Retina (tissue), 1 donor: Measurements from ENCODE around the gene KCNAB1.

ENCODE experiments used
- DNase-seq: peaks from one replicate; pipeline ENCODE4 v3.0.0-alpha.2; 2016

The KCNAB1 gene

DNA sequence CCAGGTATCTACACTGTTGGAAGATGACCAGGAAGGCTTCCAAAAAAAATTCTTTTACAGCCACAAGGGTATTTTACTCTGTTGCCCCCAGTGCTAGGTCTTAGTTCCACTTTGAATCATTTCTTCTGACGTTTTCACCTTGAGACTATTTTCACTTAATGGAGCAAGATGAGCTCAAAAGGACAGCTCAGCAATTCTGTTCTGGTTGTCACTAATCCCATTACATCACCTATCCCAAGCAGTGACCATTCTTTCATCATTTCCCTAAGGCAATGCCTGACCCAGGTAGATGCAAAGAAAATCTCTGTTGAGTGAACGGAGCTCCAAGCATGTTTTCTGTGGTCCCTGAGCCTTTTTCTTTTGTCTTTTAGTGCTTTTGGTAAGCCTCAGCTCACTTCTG lies 210.0 kb downstream of the KCNAB1 start:
- DNase-seq: no peak

DNA sequence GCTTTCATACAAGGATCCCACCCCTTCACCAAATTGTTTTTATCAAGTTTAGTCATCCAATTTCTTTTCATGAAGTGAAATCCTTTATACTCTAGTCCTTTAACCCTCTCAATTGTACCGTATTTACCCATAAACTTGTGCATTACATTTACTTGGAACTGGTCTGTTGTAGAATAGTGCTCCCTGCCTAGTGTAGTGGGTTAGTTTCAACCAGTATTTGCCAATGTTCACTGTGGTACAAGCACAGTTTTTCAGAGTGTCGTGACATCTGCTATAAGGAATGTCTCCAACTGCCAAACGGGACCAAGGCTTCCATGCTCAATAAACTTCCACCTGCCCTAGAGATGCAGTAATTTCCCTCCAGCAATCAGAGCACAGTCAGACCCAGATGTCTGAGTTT lies 211.9 kb downstream of the KCNAB1 start:
- no peak for DNase-seq

DNA sequence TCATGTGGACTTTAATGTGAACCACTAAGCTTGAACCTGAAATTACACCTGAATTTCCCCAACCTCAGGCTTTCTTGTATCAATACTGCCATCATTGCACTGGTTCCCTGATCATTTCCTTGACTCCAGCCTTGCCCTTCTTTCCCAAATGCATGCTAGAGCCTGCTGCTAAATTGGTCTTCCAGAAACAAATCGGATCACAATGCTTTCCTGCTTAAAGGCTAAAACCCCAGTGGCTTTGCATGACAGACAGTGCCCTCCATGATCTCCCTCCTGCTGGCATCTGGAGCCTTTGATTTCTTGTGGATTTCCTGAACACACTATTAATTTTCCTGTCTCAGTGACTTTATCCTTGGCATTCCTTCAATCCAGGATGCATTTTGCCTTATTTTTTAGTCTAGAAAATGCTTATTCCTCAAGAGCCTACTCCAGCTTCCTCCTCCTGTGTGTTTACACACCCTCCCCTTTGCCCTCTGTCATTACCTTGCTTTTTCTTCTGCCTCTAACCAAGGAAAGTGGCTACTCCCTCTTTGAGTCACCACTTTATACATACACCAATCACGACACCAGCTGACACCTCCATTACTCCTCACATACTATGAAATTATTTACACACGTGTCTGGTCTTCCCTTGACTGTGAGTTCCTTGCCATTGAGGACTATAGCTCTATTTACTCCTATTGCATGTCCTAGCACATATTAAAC lies 214.6 kb downstream of the KCNAB1 start:
- no peak for DNase-seq

DNA sequence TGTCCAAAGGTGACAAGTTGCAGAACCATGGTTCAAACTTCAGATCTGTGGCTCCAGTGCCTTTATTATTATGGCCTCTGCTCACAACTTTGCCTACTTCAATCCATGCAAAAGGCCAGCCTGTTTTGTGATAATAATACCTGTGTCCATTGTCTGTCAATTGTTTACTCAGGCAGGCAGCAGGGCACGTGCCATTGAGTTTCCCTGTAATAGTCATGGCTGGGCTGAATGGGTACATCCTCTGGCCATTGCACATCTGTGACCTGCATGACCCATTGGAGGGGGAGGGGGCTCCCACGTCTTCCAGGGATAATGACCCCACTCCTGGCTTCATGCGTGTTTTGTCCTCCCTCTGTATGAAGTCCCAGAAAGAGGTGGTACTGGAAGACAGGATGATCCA lies 219.1 kb downstream of the KCNAB1 start:
- no peak for DNase-seq

DNA sequence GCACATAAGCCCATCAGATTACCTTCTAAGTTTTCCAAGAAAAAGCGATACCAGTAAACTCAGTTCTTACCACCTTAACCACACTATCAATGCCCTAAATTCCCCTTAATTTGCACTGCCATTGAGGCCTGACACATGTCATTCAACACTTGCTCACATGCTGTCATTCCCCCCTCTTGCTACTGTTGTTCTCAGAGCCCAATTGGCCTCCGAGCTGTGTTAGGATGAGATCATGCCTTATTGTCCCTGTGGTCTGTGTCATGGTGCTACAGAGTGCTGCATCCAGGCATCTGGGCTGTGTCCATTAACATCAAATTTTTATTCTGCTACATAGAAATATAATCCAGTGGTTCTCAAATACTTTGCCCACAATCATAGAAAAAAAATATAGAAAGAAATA lies 221.0 kb downstream of the KCNAB1 start:
- no peak for DNase-seq

DNA sequence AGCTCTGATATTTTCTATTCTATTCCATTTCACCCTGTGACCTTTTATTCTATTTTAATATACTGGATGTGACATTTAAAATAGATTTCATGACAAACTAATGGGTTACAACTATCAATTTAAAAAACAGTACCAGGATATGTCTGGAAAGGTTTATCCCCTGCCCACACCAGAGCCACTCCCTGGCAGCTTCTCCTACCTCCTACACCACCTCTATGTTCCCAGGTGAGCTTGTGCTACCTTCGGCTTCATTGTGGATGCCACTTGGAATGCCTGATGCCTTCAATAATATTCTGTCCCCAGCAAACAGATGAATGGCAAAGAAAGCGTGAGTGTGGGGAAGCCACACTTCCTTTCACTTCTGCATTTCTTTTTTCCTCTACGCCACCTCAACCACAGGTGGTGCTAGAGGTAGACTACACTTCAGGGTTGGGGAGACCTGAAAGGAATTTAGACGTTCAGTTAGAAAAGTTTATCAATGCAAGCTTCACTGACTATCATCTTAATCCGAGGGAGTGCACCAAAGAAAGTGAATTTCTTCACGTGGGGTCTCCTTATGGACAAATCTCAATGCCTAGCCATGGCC lies 221.5 kb downstream of the KCNAB1 start:
- DNase-seq: no peak

DNA sequence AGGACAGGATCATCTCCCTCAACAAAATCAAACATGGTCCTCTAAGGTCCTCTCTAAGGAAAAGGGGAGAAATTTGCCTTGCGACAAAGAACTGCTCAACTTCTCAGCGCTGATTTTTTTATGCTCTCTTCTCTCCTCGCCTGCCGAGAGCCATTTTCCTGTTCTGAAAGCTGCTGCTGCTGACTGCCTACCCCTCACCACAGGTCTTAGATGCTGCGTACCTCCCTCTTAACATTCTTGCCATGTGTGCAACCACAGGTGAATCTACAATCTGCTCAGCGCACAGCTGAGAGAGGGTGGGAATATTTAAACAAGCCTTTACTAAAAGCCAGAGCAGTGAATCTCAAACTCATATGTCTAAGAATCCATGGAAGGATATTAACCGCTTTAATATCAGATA lies 223.8 kb downstream of the KCNAB1 start:
- DNase-seq: no peak

DNA sequence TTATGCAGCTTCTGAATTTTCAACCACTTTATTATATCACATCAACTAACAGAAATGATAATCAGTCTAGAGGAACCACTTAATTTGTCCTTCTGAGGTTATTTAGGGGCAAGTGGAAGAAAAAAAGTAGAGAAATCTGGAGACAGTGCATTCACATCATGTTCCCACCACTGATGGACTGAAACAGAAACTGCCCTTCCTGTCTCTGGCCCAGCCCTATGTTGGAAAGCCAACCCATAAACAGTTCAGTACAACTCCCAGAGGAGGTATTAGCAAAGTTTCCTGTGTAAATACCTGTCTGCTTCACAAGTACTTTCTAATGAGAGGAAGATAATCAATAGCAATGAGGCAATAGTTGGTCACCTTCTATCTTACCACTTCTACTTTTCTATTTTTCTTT lies 228.7 kb downstream of the KCNAB1 start:
- no peak for DNase-seq

DNA sequence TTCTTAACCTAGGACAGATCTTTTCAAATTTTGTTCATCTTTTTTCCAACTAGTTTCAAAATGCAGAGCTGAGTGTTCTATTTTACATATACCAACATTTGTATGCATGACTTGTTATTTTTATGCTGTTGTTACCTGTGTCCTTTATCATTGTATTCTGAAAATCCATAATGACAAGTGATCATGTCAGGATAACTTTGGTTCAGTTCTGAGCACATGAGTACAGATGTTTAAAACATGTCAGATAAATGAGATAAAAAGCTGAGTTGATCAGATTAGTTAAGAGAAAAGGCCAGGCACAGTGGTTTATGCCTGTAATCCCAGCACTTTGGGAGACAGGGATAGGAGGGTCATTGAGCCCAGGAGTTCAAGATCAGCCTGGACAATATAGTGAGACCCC lies 229.6 kb downstream of the KCNAB1 start:
- no peak for DNase-seq

DNA sequence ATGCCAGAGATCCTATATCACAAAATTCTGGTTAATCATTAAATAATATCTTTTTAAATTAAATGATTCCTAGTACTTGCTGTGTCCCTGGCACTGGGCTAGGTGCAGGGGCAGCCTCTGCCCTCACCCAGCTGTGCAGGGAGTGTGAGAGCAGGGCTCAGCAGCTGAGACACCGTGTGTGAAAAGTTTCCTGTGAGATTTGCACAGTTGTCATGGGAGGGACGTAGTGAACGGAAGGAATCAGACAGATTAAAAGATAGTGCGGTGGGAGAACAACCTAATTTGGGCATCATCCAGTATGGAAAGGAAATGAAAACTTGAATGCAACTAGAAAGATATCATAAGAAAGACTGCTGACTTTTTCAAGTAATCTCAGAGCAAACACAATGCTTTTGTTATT lies 230.4 kb downstream of the KCNAB1 start:
- DNase-seq: no peak

DNA sequence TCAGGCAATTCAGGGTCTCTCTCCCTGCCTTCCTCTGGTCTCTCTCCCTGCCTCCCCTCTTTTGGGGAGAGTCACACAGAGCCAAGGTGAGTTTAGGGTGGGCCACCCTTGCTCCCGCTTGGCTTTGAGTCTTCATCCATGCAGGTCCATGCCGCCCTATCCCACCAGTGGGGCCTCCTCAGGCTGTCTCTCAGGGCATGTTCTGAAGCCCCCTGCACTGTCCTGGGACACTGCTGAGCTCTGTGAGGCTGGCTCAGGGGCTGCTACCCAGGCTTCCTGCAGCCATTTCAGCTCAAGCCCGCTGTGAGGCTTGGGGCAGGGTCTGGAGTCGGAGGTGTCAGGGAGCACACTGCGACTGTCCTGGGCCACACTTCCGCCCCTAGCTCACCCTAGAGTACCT lies 231.4 kb downstream of the KCNAB1 start:
- no peak for DNase-seq

DNA sequence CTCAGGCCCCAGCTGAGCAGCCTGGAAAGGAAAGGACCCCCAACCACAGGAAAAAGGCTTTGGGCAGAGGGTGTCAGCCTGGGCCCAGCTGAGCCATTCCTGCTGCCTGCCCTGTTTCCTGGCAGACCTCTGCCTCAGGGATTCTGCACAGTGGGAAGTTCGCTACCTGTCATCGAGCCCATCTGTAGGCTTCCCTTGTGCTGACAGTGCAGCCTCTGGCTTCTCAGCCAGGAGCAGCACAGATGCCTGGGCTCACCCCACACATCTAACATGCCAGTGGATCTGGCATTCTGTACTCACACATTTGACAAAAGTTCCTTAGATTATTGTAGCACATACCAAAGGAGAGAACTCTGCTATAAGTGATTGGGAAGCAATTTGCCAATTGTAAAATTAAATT lies 232.3 kb downstream of the KCNAB1 start:
- no peak for DNase-seq

DNA sequence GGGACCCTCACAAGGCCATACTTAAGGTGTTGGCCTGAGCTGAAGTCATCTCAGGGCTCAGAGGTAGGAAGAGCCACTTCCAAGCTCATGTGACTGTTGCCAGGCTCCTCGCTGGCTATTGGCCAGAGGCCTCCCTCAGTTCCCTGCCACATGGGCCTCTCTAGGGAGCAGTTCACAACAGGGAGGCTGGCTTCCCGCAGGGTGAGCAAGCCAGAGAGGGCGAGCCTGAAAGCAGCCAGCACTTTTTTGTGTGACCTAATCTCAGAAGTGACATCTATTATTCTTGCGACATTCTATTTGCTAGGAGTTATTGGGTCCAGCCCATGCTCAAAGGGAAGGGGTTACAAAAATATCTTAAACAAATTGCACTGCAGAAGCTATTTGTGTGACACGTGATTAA lies 233.2 kb downstream of the KCNAB1 start:
- DNase-seq: no peak

DNA sequence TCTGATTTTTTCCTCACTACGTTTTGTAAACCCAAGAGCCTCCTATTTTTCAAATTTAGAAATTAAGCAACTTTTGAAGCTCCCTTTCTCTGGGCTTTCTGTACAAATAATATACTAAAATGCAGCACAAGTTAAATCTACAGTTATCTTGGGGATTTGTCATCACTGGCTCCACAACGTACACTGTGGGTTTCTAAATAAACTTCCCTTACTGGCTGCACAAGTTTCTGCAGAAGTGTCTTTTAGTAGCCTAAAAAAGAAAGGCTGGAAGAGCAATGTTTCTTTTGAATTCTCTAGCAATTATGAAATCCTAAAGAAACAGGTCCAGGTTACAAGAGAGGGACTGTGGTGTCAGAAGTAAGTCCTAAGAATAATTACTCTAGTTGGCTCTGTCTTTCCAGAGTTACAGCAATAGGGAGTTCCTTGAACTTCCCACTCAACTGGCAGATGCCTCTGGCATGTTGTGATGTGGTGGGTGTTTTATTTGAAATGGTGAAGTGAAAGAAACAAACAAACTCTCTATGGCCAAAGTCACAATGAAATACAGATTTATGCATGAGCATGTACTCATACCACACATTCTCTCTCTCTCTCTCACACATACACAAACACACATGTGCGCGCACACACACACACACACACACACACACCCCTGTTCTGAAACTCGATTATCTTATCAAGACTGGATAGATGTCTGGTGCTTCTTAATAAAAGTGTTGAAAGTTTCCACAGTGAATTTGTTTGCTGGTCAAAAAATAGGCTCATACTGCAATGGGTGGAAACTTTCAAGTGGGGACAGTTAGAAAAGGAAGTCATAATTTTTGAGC lies 236.4 kb downstream of the KCNAB1 start:
- DNase-seq: no peak

DNA sequence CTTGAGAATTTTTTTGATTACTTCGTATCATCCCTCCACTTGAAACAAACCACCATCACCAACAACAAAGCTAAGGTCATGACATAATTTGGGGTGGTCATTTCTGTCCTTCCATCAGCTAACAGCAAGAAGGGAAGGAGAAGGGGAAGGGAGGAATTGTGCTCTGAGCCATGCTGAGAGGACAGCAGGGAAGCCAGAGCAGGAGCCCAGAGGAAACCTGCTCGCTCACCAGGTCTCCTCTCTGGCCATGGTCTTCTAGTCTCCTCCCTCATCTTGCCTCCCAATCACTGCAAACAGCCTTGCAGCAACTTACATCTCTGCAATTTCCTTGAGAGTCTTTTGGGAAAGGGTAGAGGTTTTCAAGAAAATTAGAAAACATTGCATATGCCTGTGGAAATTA lies 237.9 kb downstream of the KCNAB1 start:
- no peak for DNase-seq

DNA sequence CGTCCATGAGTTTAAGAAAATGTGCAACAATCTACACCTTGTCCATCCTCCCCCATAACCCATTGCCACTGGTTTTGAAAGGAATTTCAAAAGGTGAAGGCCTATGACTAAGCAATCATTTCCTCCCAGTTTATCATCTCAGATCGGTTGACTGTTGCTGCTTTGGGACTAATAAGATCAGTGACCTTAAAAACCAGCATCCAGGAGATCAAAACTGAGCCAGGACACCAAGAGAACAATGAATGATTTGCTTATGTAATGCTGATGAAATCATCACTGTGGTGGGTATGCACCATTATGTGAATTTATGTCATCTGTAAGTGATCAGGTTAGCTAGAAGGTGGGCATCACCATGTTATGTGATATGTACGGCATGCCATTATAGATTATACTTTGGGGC lies 239.0 kb downstream of the KCNAB1 start:
- DNase-seq: no peak

DNA sequence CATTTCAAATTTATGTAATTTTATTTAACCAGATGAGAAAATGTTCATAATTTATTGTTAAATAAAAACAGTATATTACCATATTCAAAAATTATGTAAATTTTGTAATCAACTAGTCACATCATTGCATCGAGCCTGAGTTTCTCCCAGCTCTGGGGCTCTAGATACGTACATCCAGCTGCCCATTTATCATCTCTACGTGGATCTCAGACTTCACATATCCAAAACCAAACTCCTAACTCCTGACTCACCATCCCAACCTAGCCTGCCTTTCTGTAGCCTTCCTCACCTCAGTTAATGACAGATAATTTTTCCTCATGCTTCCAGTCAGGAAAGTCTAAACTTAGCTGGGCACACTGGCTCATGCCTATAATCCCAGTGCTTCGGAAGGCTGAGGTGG lies 239.7 kb downstream of the KCNAB1 start:
- DNase-seq: no peak

DNA sequence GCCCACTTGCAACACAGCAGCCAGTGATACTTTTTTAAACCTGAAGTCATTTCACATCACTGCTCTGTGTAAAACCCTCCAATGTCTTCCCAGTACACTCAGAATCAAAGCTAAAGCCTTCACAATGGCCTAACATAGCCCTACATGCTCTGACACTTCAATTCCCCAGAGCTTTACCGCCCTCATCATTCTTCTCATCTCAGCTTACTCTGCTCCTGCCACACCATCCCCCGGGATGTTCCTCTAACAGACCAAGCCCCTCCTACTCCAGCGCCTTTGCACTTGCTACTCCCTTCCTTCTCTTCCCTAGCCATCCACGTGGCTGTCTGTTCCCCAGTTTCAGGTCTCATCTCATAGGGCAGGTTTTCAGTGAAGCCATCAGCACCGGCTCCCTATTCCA lies 240.6 kb downstream of the KCNAB1 start:
- DNase-seq: no peak

DNA sequence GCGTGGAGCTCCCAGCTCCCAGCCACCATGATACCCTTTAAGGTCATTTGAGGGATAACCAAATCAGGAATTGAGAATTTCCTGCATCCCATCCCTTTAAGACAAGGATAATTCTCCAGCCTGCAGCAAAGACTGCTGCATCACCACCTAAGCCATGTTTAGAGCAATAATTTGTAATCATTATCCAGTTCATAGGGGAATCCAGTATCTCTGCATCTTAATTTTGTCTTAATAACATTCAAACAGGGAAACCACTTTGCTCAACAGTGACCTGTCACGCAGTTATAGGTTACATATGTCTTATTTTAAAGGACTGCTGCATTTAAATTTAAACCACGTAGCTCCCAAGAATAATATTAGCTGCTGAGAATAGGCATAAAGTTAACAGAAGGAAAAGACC lies 246.2 kb downstream of the KCNAB1 start:
- no peak for DNase-seq

DNA sequence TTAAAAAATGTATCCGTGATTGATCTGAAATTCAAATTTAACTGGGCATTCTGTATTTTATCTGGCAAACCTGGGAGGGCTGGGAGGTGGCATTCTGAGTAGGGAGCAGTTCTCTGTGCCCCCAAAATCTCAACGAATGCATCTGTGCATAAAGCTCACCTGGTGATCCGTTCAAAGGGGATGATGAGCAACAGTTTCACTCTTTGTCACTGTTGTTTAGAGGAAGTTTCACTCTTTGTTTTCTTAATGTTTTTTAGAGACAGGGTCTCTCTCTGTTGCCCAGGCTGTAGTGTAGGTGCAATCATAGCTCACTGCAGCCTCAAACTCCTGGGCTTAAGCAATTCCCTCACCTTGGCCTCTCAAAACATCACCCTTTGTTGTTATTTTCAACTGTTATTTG lies 247.8 kb downstream of the KCNAB1 start:
- no peak for DNase-seq

DNA sequence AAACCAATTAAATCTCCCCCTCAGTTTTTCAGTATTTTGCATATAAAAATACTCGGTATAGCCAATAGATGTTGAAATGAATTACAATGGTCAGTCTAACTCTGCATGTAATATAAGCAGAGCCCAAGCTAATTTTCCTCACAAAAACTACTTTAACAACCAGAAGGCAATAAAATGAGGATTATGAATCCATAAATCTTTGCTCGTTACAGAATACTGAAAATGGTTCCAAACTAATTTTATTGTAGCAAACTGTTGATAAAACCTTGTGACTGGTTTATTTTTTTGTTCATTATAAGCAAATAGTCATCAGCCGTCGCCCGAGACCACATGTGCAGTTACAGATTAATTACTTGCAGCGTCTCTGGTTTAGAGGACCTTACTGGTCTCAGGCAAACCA lies 251.3 kb downstream of the KCNAB1 start:
- no peak for DNase-seq

DNA sequence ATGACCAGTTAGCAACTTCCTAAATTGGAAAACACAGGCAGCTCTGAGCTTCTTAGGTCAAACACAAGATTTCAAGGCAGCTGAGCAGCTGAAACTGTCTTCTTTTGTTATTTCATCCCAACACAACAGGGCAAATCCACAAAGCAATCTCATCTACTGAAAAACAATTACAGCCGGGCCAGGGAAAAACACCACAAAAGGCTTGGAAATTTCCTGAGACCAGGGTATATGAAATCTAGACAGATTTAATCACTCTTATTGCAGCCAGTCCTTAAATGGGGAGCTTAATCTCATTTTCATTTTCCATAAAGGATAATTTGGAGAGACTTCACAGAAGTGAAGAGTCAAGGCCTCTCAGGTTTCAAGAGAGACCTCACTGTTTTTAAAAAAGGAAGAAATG lies 252.7 kb downstream of the KCNAB1 start:
- no peak for DNase-seq

DNA sequence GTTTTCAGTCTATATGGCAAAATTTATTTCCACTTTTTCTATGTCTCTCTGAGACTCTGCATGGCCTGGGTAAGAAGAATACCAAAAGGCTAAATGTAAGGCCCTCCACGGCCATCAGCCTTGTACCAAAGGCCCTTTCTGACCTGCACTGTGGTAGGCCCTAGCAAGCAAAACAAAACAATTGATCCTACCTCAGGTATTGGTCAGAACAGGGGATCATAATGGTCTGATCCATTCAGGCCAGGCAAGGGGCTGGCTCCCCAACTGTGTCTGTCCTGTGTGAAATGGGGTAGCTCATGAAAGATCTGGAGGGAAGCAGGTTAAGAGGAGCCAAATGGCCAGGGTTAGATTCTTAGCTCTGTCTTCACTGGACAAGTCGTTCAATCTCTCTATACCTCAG lies 253.3 kb downstream of the KCNAB1 start:
- DNase-seq: no peak

DNA sequence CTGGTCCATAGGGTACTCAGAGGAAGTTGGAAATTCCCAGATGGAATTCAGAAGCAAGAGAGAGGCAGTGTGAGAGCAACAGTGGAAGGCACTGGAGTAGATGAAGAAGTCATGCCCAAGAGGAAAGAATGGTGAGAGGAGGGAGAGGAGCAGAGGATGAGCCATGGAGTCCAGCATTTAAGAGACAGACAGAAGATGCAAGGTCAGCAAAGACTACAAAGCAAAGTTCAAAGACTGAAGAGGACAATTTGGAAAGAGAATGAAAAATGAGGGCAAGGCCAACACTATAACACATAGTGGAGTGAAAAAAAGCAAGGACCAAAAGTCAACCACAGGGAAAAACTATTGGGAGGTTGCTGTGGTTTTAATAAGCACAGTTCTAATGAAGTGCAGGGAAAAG lies 255.8 kb downstream of the KCNAB1 start:
- DNase-seq: no peak
